ENCODE data around the gene TMEM18.

GRCh38 chr2:665340-666073 lies 11.7 kb downstream of the TMEM18 start:
- TF ChIP-seq FOXO4 (CRISPR knock-in tag; conservative IDR thresholded peaks at IDR 0.05) (no peak), ZNF546 (CRISPR knock-in tag; conservative IDR thresholded peaks at IDR 0.05) (no peak), PATZ1 (CRISPR knock-in tag; IDR thresholded peaks at IDR 0.05) (no peak)

All from HepG2 (cell line).